MCF 10A (cell line): Measurements from ENCODE around the gene NRG3. TPM values are rescaled to one million over a fixed set of nuclear protein-coding genes. Genes with fewer than 3 reads are reported as not detected.

Experiments
- BruUV-seq: library from RNA; stranded (reverse); fragments of 400-500 nt; replicated peaks from 2 replicates; lab custom pipeline; 2021; lab: Mats Ljungman, UMichigan
- CTCF ChIA-PET: fragments of 300-600 bp; sonication (Branson Sonifier 250); formaldehyde crosslinking; extraction: SDS; loops from one replicate; lab custom pipeline; 2021; ENCODE audit warnings: antibody characterized with exemption, inconsistent platforms; lab: Yijun Ruan, JAX
- POLR2A ChIA-PET: fragments of 300-600, 350-650 bp; sonication (Branson Sonifier 250); formaldehyde crosslinking; extraction: SDS; loops from one replicate; lab custom pipeline; 2020; ENCODE audit warnings: antibody characterized with exemption, inconsistent platforms; lab: Yijun Ruan, JAX
- DNase-seq: peaks from one replicate; pipeline ENCODE4 v3.0.0-alpha.2; 2018; ENCODE audit not compliant: unreplicated experiment
- H3K27ac Mint-ChIP-seq: one replicate; pipeline ENCODE4 v1.8.0; 2022; ENCODE audit warnings: mild to moderate bottlenecking, low read depth, mixed read lengths; ENCODE audit not compliant: unreplicated experiment
- H3K27me3 Mint-ChIP-seq: one replicate; pipeline ENCODE4 v1.8.0; 2022; ENCODE audit warnings: mixed read lengths; ENCODE audit not compliant: insufficient read depth, unreplicated experiment
- H3K36me3 Mint-ChIP-seq: one replicate; pipeline ENCODE4 v1.8.0; 2022; ENCODE audit warnings: mild to moderate bottlenecking, moderate library complexity, mixed read lengths; ENCODE audit not compliant: insufficient read depth, unreplicated experiment
- H3K4me1 Mint-ChIP-seq: one replicate; pipeline ENCODE4 v1.8.0; 2022; ENCODE audit warnings: mixed read lengths; ENCODE audit not compliant: insufficient read depth, unreplicated experiment
- H3K4me3 Mint-ChIP-seq: one replicate; pipeline ENCODE4 v1.8.0; 2022; ENCODE audit warnings: mild to moderate bottlenecking, moderate library complexity, mixed read lengths; ENCODE audit not compliant: unreplicated experiment
- H3K9me3 Mint-ChIP-seq: one replicate; pipeline ENCODE4 v1.8.0; 2022; ENCODE audit warnings: mixed read lengths; ENCODE audit not compliant: unreplicated experiment
- CTCF ChIP-seq: fragments of 200-600 bp; IDR thresholded peaks from one replicate; pipeline ENCODE4 v1.8.0; 2022; ENCODE audit warnings: antibody characterized with exemption, mild to moderate bottlenecking; ENCODE audit not compliant: unreplicated experiment
- intact Hi-C: fragments of 100-400 bp; cut with micrococcal nuclease; formaldehyde crosslinking; loops from 2 replicates; pipeline ENCODE4 v1.14.1; 2022
- total RNA-seq: library from RNA; stranded (reverse); gene quantifications from 2 replicates; pipeline ENCODE4 v1.2.3, GENCODE V29; 2022

NRG3 gene
- total RNA-seq, 1 experiment from 2014 or later = not detected

- no TSS peak for BruUV-seq
- no peak for DNase-seq
- H3K27ac Mint-ChIP-seq = no peak overlapping the region
- intact Hi-C loops = no loop called here
- H3K27me3 Mint-ChIP-seq = no peaks in the 10 kb centered on the region
- POLR2A ChIA-PET = interaction anchor here (0.6 kb wide), 1 partner anchor 1861 kb away, joined by 3 read pairs; no protein-coding TSS in a partner anchor
- no peak for TF ChIP-seq CTCF
- H3K9me3 Mint-ChIP-seq = peaks cover 15% of the 10 kb centered on the region
- H3K4me3 Mint-ChIP-seq = no peak overlapping the region
- CTCF ChIA-PET = no interaction called here
- no peaks in the 10 kb centered on the region for H3K36me3 Mint-ChIP-seq
- H3K4me1 Mint-ChIP-seq = peaks cover 10% of the 10 kb centered on the region
Observed at GRCh38 chr10:82609845-82610244, 734.9 kb downstream of the NRG3 start.

GRCh38 chr10:82618007-82618406 is 743.0 kb downstream of the NRG3 start:
- TF ChIP-seq CTCF = no peak
- Mint-ChIP-seq H3K9me3 (no peaks in the 10 kb centered on the region), H3K27ac (no peak overlapping the region), H3K4me1 (no peaks in the 10 kb centered on the region), H3K36me3 (no peaks in the 10 kb centered on the region), H3K4me3 (no peak overlapping the region), H3K27me3 (no peaks in the 10 kb centered on the region)
- POLR2A ChIA-PET = no interaction called here
- no TSS peak for BruUV-seq
- intact Hi-C loops = no loop called here
- CTCF ChIA-PET = no interaction called here
- DNase-seq = no peak

GRCh38 chr10:82621680-82622079 is 746.7 kb downstream of the NRG3 start:
- no TSS peak for BruUV-seq
- POLR2A ChIA-PET = no interaction called here
- H3K4me3 Mint-ChIP-seq = no peak overlapping the region
- CTCF ChIA-PET = interaction anchor here (1.2 kb wide), 1 partner anchor 71 kb away, joined by 3 read pairs; no protein-coding TSS in a partner anchor
- no peak overlapping the region for H3K27ac Mint-ChIP-seq
- intact Hi-C loops = no loop called here
- H3K27me3 Mint-ChIP-seq = no peaks in the 10 kb centered on the region
- no peaks in the 10 kb centered on the region for H3K36me3 Mint-ChIP-seq
- H3K9me3 Mint-ChIP-seq = no peaks in the 10 kb centered on the region
- no peak for TF ChIP-seq CTCF
- H3K4me1 Mint-ChIP-seq = no peaks in the 10 kb centered on the region
- DNase-seq = no peak

- Mint-ChIP-seq H3K36me3 (no peaks in the 10 kb centered on the region), H3K4me1 (no peaks in the 10 kb centered on the region), H3K9me3 (no peaks in the 10 kb centered on the region), H3K4me3 (no peak overlapping the region), H3K27ac (no peak overlapping the region), H3K27me3 (no peaks in the 10 kb centered on the region)
- ChIA-PET CTCF (no interaction called here), POLR2A (no interaction called here)
- intact Hi-C loops = no loop called here
- TF ChIP-seq CTCF = no peak
- DNase-seq = no peak
- BruUV-seq = no TSS peak
Observed at GRCh38 chr10:82622479-82622878, 747.5 kb downstream of the NRG3 start.
